C4-2B (cell line): ENCODE measurements around the gene IL17A.

Experiments
- ZFX ChIP-seq: fragments of 450-650 bp; IDR thresholded peaks from 2 replicates; pipeline ENCODE4 v1.6.1; 2017
- TF ChIP-seq, protein P1 (sequence below): fragments of 450-650 bp; conservative IDR thresholded peaks from 2 replicates; pipeline ENCODE4 v1.5.1; 2017; ENCODE audit warnings: mild to moderate bottlenecking

DNA sequence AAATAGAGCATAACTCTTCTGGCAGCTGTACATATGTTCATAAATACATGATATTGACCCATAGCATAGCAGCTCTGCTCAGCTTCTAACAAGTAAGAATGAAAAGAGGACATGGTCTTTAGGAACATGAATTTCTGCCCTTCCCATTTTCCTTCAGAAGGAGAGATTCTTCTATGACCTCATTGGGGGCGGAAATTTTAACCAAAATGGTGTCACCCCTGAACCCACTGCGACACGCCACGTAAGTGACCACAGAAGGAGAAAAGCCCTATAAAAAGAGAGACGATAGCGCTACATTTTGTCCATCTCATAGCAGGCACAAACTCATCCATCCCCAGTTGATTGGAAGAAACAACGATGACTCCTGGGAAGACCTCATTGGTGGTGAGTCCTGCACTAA, at the start of gene IL17A:
- TF ChIP-seq, protein P1, sequence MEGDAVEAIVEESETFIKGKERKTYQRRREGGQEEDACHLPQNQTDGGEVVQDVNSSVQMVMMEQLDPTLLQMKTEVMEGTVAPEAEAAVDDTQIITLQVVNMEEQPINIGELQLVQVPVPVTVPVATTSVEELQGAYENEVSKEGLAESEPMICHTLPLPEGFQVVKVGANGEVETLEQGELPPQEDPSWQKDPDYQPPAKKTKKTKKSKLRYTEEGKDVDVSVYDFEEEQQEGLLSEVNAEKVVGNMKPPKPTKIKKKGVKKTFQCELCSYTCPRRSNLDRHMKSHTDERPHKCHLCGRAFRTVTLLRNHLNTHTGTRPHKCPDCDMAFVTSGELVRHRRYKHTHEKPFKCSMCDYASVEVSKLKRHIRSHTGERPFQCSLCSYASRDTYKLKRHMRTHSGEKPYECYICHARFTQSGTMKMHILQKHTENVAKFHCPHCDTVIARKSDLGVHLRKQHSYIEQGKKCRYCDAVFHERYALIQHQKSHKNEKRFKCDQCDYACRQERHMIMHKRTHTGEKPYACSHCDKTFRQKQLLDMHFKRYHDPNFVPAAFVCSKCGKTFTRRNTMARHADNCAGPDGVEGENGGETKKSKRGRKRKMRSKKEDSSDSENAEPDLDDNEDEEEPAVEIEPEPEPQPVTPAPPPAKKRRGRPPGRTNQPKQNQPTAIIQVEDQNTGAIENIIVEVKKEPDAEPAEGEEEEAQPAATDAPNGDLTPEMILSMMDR: no peak
- TF ChIP-seq ZFX: no peak
